HS-27A (cell line): ENCODE data around the gene AURKAIP1.
"Not testable (repeated sequence)": the region's sequence is repeated elsewhere in the genome, so short reads cannot be mapped to it uniquely, and the experiment has no call there.

ENCODE experiments used
- DNase-seq: peaks from one replicate; pipeline ENCODE4 v3.0.0-alpha.2; 2012; ENCODE audit warnings: low read depth, missing footprints

The AURKAIP1 gene

GRCh38 chr1:1406101-1406820 lies 31.3 kb upstream of the AURKAIP1 start:
- DNase-seq, result no peak

DNA sequence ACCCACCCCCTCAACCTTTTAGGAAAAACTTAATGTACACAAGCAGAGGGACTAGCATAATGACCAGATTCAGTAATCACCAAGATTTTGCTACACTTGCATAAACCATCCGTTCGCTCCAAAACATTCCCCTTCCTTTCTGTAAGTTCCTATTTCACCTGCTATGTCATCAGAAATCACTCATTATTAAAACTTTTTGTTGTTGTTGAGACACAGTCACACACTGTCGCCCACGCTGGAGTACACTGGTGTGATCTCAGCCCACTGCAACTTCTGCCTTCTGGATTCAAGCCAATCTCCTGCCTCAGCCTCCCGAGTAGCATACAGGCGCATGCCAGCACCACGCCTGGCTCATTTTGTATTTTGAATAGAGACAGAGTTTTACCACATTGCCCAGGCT lies 28.6 kb upstream of the AURKAIP1 start:
- DNase-seq, result no peak

DNA sequence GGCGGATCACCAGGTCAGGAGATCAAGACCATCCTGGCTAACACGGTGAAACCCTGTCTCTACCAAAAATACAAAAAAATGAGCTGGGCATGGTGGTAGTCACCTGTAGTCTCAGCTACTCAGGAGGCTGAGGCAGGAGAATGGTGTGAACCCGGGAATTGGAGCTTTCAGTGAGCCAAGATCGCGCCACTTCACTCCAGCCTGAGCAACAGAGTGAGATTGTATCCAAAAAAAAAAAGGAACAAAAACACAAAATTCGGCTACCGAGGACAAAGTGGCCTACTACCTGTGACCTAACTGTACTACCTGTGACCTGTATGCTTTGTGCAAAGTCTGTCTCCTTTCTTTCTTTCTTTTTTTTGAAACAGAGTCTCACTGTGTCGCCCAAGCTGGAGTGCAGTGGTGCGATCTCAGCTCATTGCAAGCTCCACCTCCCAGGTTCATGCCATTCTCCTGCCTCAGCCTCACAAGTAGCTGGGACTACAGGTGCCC lies 27.9 kb upstream of the AURKAIP1 start:
- not testable (repeated sequence) for DNase-seq

- DNase-seq, result no peak
Measured at GRCh38 chr1:1402072-1402900, 27.3 kb upstream of the AURKAIP1 start.

- no peak for DNase-seq
Measured at GRCh38 chr1:1401457-1402010, 26.5 kb upstream of the AURKAIP1 start.

GRCh38 chr1:1400576-1401456 lies 25.8 kb upstream of the AURKAIP1 start:
- DNase-seq, result no peak

GRCh38 chr1:1399872-1400575 lies 25.0 kb upstream of the AURKAIP1 start:
- DNase-seq, result no peak

- peak; percentile 94 for DNase-seq
Measured at GRCh38 chr1:1399187-1399871, 24.3 kb upstream of the AURKAIP1 start, which contains the start of gene CCNL2. Gene CCNL2, minus strand, starts transcription at chr1:1399335. Its CDS starts 29 bp downstream, at chr1:1399306.

DNA sequence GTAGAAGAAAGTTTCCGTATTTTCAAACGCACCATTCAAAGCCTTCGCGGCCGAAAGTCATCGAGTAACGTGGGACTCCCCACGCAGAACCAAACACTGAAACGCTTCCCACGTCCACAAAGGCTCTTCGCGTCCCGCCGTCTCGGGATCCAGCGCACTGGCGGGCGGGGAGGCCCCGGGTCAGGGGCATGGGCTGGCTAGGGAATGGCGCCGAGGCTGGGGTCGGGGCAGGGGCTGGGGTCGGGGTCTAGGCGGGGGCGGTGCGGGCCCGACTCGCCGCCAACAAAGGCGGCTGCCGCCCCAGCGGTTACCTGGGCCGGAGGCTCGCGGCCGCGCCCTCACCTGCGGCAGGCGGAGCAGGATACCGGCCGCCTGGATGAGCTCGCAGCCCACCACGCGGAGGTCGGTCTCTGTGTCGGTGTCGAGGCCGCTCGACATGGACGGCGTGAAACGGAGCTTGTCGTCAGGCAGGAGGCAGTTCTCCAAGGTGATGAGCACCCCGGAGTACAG lies 23.7 kb upstream of the AURKAIP1 start:
- DNase-seq, result no peak

- no peak for DNase-seq
Measured at GRCh38 chr1:1397839-1398523, 23.0 kb upstream of the AURKAIP1 start.

- no peak for DNase-seq
Measured at GRCh38 chr1:1395166-1395565, 20.2 kb upstream of the AURKAIP1 start.

DNA sequence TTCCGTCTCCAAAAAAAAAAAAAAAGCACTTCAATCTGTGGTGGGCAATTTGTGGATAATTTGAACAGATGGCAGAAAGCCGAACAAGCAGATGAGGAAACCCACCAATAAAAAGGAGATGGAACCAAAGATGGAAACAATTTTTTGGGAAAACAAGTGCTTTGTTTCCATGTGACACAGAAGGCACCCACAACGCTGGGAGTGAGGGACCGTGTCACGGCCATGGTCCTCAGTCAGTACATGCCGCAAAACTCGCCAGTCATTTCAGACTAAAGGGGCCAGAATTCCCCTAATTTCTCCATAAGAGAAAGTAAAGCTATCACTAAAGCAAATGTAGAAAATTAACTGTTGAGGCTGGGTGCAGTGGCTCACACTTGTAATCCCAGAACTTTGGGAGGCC lies 19.1 kb upstream of the AURKAIP1 start:
- no peak for DNase-seq

DNA sequence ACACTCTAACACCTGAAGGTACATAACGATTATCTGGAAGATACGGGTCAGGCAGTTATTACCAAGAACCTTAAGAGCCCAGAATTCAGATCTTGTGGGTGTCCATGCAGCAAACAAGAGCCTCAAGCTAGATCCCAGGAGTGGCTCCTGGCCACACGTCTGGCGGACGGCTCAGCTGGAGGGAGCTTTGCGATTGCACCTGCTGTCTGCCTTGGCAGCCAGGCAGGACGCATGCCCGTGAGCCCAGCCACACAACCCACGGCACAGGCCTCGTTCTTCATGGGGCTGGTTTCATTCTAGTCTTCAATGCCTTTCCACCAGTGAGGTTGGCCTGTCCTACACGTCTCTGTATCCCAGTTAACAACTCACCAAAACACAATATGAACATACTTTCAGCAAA lies 18.4 kb upstream of the AURKAIP1 start:
- no peak for DNase-seq

- DNase-seq, result no peak
Measured at GRCh38 chr1:1393014-1393413, 18.0 kb upstream of the AURKAIP1 start.

GRCh38 chr1:1391225-1391624 lies 16.2 kb upstream of the AURKAIP1 start:
- DNase-seq, result no peak

GRCh38 chr1:1390675-1391074 lies 15.7 kb upstream of the AURKAIP1 start:
- DNase-seq, result no peak

DNA sequence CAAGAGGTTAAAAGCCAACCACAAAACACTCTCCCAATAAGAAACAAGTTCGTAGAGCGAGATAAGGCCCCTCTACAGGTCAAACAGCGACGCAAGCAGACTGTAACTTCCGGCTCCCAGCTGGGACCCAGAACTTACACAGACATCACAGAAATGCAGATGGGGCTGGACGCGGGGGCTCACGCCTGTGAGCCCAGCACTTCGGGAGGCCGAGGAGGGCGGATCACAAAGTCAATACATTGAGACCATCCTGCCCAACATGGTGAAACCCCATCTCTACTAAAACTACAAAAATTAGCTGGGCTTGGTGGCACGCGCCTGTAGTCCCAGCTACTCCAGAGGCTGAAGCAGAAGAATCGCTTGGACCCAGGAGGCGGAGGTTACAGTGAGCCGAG lies 13.1 kb upstream of the AURKAIP1 start:
- no peak for DNase-seq

DNA sequence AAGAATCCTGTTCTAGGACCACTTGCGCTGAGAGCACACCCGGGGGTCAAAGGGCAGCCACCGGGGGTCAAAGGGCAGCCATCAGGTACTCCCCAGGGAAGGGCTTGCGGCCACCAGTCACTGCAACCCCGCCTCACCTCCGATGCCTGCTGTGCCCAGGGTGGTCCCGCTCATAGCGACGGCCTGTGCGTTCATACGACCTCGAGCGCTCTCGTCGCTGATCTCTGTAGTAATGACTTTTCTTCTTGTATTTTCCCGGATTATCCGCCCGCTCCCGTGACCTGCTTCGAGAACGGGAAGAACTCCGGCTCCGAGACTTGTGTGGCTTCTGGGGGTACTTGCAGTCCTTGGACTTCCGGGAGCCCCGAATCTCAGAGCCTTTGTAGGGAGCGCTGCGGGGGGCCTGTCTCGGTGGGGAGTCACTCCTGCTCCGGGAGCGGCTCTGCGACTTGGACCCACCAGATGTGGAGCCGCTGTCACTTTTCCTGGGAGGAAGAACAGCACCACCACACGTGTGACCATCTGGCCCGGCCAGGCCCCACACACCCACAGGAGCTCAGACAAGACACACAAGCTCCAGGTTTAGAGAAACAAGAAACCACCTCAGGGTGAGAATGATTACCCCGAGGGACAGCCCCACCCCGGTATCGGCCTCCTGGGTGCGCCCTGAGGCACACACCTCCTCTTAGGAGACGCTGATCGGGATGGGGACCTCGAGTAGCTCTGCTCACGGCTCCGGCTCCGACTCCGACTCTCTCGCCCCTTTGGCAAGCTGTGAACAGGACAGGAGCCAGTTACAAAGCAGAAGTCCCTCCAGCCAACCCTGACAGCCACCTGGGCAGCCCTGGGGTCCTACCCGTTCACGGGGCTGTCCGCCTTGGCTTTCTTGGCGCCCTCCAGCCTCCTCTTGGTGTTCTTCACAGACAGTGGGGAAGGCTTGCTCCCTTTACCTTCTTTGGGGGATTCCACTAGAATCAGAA lies 12.4 kb upstream of the AURKAIP1 start:
- DNase-seq, result no peak

DNA sequence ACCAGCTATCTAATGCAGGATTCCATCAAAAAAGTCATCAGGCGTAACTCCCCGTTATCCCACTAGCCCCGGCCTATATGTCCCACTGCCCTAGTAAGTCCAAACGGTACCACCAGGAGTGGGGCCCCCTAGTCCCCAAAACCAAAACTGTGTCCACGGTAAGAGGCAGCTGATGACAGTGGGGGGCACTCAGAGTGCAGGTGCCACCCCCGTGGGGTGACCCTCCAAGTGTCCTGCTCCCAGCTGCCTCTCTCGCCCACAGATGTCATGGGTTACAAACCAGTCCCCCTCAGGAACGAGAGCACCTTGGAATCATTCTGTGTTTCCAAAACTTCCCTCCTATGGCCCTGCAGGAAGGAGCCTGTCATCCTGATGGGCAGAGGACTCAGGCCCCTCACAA lies 10.9 kb upstream of the AURKAIP1 start:
- DNase-seq, result no peak
